GM12878 (cell line): ENCODE data around the gene IFNK.

Source experiments
- BCL11A ChIP-seq: IDR thresholded peaks from 2 replicates; pipeline ENCODE4 v1.6.1; 2011; ENCODE audit warnings: low read depth, low read length
- EP300 ChIP-seq, 2 experiments: fragments of 150-350 bp in 1 of 2; IDR thresholded peaks; 2 replicates each; pipeline ENCODE4 v1.6.1; 2011 to 2012; ENCODE audit warnings: low read depth in 2 of 2, low read length in 2 of 2, borderline replicate concordance in 1 of 2, improper control_type of control experiment in 1 of 2, inconsistent platforms in 1 of 2; ENCODE audit not compliant: control insufficient read depth in 1 of 2
- ESRRA ChIP-seq: IDR thresholded peaks from 2 replicates; pipeline ENCODE4 v1.6.1; 2012; ENCODE audit warnings: mild to moderate bottlenecking, low read length, improper control_type of control experiment
- POLR2A ChIP-seq: IDR thresholded peaks from 2 replicates; pipeline ENCODE4 v1.6.1; 2011; ENCODE audit warnings: low read depth, mild to moderate bottlenecking, low read length
- SIN3A ChIP-seq: IDR thresholded peaks from 2 replicates; pipeline ENCODE4 v1.6.1; 2012; ENCODE audit warnings: low read depth, low read length, improper control_type of control experiment
- SIX5 ChIP-seq: IDR thresholded peaks from 2 replicates; pipeline ENCODE4 v1.6.1; 2011; ENCODE audit warnings: mild to moderate bottlenecking, low read depth, low read length, moderate library complexity; ENCODE audit not compliant: severe bottlenecking
- SKIL ChIP-seq: fragments of 450-650 bp; IDR thresholded peaks from 2 replicates; pipeline ENCODE4 v1.6.1; 2017; ENCODE audit warnings: mild to moderate bottlenecking, low read depth, inconsistent platforms; ENCODE audit not compliant: poor library complexity, severe bottlenecking
- SP1 ChIP-seq: IDR thresholded peaks from one replicate; pipeline ENCODE4 v1.6.1; 2011; ENCODE audit warnings: low read depth, low read length

GRCh38 chr9:27572061-27572460, 48.0 kb downstream of the IFNK start:
- TF ChIP-seq EP300 (IDR thresholded peaks at IDR 0.05; ENCODE audit: borderline replicate concordance in 1 of 2, control insufficient read depth in 1 of 2, low read depth in 2 of 2, low read length in 2 of 2): no peak
- TF ChIP-seq POLR2A: no peak
- TF ChIP-seq SKIL: no peak
- TF ChIP-seq ESRRA: no peak
- no peak for TF ChIP-seq SIN3A
- TF ChIP-seq BCL11A: no peak
- TF ChIP-seq SIX5: no peak
- no peak for TF ChIP-seq SP1
